Ascending aorta (tissue), 2 donors: ENCODE data around the gene LRRC74B. TPM values are rescaled to one million over a fixed set of nuclear protein-coding genes. Genes with fewer than 3 reads are reported as not detected.

Experiments
- DNase-seq, 2 donors: peaks; one replicate each; pipeline ENCODE4 v3.0.0-alpha.2; 2019; ENCODE audit warnings: low spot score in 2 of 2
- H3K27ac ChIP-seq, 2 donors: fragments of 200-600 bp; sonication (generic); one replicate each; pipeline ENCODE4 v1.5.1; 2016 to 2017; ENCODE audit warnings: mild to moderate bottlenecking in 1 of 2
- H3K27me3 ChIP-seq: fragments of 200-600 bp; sonication (generic); one replicate; pipeline ENCODE4 v1.5.1; 2017
- H3K36me3 ChIP-seq, 2 donors: fragments of 200-600 bp; sonication (generic); one replicate each; pipeline ENCODE4 v1.5.1; 2016
- H3K4me1 ChIP-seq, 2 donors: fragments of 200-600 bp; sonication (generic); one replicate each; pipeline ENCODE4 v1.5.1; 2016 to 2017; ENCODE audit warnings: mild to moderate bottlenecking in 1 of 2
- H3K4me3 ChIP-seq, 2 donors: fragments of 200-600 bp; sonication (generic); one replicate each; pipeline ENCODE4 v1.5.1; 2016 to 2017; ENCODE audit warnings: mild to moderate bottlenecking in 1 of 2
- H3K9me3 ChIP-seq, 2 donors: fragments of 200-600 bp; sonication (generic); one replicate each; pipeline ENCODE4 v1.5.1; 2016
- intact Hi-C: fragments of 100-400 bp; cut with DNase I; formaldehyde crosslinking; loops from one replicate; pipeline ENCODE4 v1.15.1; 2023
- total RNA-seq: library from RNA; depleted of rRNA; stranded (reverse); fragments of >200 nt; gene quantifications from one replicate; pipeline ENCODE4 v1.1.0, GENCODE V29; 2016
- TF ChIP-seq, protein P1 (sequence below), 3 experiments: fragments of 200-600 bp in 2 of 3; fragments of 450-650 bp in 1 of 3; sonication (generic) in 2 of 3; IDR thresholded peaks; one replicate each; pipeline ENCODE4 v1.5.1; 2016 to 2019; ENCODE audit warnings: antibody characterized with exemption in 3 of 3, mild to moderate bottlenecking in 1 of 3, moderate library complexity in 1 of 3

LRRC74B gene
- total RNA-seq, 1 donor from 2014 or later = 2.6 TPM

DNA sequence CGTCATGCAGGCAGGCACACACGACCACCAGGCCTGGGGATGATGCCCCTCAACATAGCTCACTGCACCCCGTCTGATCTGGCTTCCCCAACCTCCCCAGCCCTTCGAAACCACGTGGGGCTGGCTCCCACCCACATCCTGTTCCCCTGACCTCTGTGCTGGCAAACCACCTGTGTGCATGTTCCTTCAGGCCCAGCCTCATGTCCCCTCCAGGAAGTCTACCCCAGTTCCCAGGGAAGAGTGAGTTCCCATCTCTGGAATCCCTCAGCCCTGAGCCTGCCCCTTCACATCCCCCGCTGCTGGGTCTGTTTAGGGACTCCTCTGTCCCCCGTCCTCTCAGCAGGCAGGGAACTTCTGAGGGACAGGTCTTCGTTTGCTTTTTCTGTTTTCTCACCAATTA is 20.5 kb upstream of the LRRC74B start:
- no peak for DNase-seq
- intact Hi-C loops = no loop called here
- no peaks in the 10 kb centered on the region for H3K36me3 ChIP-seq
- no peak overlapping the region for H3K4me3 ChIP-seq
- H3K27me3 ChIP-seq = no peaks in the 10 kb centered on the region
- H3K27ac ChIP-seq = no peak overlapping the region
- H3K4me1 ChIP-seq = no peaks in the 10 kb centered on the region
- TF ChIP-seq, protein P1, sequence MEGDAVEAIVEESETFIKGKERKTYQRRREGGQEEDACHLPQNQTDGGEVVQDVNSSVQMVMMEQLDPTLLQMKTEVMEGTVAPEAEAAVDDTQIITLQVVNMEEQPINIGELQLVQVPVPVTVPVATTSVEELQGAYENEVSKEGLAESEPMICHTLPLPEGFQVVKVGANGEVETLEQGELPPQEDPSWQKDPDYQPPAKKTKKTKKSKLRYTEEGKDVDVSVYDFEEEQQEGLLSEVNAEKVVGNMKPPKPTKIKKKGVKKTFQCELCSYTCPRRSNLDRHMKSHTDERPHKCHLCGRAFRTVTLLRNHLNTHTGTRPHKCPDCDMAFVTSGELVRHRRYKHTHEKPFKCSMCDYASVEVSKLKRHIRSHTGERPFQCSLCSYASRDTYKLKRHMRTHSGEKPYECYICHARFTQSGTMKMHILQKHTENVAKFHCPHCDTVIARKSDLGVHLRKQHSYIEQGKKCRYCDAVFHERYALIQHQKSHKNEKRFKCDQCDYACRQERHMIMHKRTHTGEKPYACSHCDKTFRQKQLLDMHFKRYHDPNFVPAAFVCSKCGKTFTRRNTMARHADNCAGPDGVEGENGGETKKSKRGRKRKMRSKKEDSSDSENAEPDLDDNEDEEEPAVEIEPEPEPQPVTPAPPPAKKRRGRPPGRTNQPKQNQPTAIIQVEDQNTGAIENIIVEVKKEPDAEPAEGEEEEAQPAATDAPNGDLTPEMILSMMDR (IDR thresholded peaks at IDR 0.05) = no peak
- no peaks in the 10 kb centered on the region for H3K9me3 ChIP-seq

DNA sequence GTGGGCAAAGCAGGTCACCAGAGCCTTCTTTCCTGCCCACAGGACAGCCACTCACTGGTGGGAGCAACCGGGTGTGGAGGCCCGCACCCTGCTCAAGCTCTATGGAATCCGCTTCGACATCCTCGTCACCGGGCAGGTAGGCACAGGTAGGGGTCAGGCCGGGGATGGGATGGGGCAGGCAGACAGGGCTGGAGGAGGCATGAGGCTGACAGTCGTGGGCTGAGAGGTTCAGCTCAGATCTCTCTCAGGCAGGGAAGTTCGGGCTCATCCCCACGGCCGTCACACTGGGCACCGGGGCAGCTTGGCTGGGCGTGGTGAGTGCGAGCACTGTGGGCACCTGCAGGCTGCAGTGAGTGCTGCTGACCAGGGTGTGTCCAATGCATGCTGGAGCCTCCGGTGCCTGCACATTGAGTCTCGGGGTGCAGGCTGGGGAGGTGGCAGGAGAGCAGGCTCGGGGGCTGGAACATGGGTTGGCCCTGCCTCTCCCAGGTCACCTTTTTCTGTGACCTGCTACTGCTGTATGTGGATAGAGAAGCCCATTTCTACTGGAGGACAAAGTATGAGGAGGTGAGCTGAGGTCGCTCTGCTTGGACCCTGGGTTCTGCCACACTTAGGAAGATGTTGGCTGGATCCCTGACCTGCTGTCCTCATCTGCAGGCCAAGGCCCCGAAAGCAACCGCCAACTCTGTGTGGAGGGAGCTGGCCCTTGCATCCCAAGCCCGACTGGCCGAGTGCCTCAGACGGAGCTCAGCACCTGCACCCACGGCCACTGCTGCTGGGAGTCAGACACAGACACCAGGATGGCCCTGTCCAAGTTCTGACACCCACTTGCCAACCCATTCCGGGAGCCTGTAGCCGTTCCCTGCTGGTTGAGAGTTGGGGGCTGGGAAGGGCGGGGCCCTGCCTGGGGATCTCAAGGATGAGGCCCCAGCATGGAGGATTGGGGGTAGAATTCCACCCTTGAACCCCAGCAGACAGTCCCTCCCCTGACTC is 19.7 kb upstream of the LRRC74B start:
- Histone ChIP-seq H3K9me3 (no peaks in the 10 kb centered on the region), H3K4me3 (no peak overlapping the region), H3K27ac (no peak overlapping the region), H3K27me3 (no peaks in the 10 kb centered on the region), H3K4me1 (no peaks in the 10 kb centered on the region), H3K36me3 (no peaks in the 10 kb centered on the region)
- intact Hi-C loops = no loop called here
- TF ChIP-seq, protein P1 (IDR thresholded peaks at IDR 0.05) = no peak
- DNase-seq = no peak

DNA sequence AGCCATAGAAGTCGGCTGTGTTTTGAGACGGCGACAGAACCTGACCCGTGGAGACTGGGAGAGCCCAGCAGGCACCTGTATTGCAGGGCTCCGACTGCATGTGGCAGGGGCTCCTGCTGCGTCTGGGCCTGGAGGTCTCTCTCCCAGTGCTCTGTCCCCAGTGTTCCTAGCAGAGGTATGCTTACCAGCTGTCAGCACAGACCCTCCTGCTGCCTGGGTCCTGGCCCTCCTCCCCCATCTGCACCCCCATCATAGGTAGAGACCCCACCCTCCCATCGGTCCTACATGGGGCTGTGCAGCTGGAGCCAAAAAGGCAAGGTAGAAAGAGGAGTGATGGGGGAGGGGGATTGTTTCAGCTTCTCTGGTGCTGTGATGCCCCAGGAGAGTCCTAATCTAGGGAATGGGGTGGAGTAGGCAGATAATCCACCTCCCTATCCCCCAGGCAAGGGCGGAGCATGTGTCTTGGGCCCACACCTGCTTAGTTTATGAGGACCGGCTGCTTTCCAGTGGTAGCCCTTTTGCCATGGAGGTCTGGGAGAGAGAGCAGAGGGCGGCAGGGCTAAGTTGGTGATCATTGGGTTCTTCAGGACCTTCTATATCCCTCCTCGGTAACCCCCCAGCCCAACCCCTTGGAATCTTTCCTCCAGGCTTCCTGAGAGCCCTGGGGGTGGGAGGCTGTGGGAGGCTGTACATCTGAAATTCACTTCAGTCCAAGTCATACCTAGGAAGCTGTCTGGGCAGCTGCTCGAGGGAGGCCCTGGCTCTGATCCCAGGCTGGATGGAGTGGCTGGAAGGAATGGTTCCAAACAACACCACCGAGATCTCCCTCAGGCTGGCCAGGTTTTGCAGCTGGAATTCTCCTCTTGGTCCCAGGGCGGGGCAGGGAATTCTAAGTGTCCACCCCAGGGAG is 18.7 kb upstream of the LRRC74B start:
- Histone ChIP-seq H3K36me3 (no peaks in the 10 kb centered on the region), H3K27ac (no peak overlapping the region), H3K27me3 (no peaks in the 10 kb centered on the region), H3K9me3 (no peaks in the 10 kb centered on the region), H3K4me3 (no peak overlapping the region), H3K4me1 (no peaks in the 10 kb centered on the region)
- TF ChIP-seq, protein P1 (IDR thresholded peaks at IDR 0.05) = no peak
- intact Hi-C loops = no loop called here
- DNase-seq = no peak

DNA sequence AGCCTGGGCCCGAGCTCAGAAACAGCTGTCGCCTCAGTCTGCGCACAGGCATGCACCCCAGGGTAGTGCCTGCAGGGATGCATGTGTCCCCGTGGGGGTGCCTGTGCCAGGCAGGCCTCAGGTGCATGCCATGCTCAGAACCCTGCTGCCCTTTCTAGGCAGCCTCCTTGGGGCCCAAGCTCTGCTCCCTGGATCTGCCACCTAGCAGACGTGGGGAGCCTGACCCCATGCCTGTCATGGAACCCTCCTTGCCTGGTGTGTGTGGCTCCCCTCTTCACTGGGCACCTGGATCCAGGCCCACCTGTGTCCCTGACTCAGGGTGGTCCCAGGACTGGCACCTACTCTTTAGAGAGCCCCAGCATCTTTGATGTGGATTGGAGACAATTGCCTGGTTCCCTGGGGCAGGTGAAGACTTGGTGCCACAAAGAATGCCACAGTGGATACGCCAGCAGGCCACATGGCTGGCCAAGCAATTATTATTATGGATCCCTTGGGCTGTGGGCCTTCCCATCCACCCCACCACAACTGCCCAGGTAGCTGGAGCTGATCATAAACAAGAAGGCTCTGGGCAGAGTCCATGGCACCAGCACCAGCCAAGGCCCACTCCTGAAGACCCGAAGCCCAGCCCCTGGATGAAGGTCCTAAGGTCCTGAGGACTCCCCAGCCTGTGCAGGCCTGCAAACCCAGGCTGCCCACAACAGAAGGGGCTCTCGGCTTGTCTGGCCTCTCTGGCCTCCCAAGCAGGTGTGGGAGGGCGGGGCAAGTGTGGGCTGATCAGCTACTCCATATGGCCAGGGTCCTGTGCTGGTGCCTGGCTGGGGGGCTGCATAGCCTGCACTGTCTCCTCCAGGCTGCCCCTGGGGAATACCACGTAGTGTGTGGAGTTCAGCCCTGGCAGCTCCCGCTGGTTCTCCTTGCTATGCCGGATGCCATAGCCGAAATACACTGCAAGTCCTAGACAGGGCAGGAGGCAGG is 17.2 kb upstream of the LRRC74B start:
- Histone ChIP-seq H3K27me3 (no peaks in the 10 kb centered on the region), H3K4me1 (no peaks in the 10 kb centered on the region), H3K4me3 (no peak overlapping the region), H3K9me3 (no peaks in the 10 kb centered on the region), H3K27ac (no peak overlapping the region), H3K36me3 (no peaks in the 10 kb centered on the region)
- no peak for DNase-seq
- TF ChIP-seq, protein P1 (IDR thresholded peaks at IDR 0.05) = no peak
- intact Hi-C loops = no loop called here
